Activated T-helper 2 cell treated with anti-CD3 and anti-CD28 coated beads, Interferon-gamma antibody, Interleukin-2, Interleukin-4, amounts not matched to agents 10 μg/mL and 5 μg/mL and 100 μg/mL, durations not matched to agents 14 hours and 24 hours and 36 hours (primary cell): ENCODE measurements around the gene CCDC191. TPM values are rescaled to one million over a fixed set of nuclear protein-coding genes. Genes with fewer than 3 reads are reported as not detected.

ENCODE experiments used
- DNase-seq: peaks from one replicate; pipeline ENCODE4 v3.0.0; 2021; ENCODE audit warnings: low spot score
- H3K27ac Mint-ChIP-seq: one replicate; pipeline ENCODE4 v1.8.0; 2021; ENCODE audit warnings: mixed read lengths
- H3K27me3 Mint-ChIP-seq: one replicate; pipeline ENCODE4 v1.8.0; 2021; ENCODE audit warnings: low read depth, mixed read lengths
- H3K36me3 Mint-ChIP-seq: one replicate; pipeline ENCODE4 v1.8.0; 2021; ENCODE audit warnings: low read depth, mixed read lengths
- H3K4me1 Mint-ChIP-seq: one replicate; pipeline ENCODE4 v1.8.0; 2021; ENCODE audit warnings: low read depth, mixed read lengths
- H3K4me3 Mint-ChIP-seq: one replicate; pipeline ENCODE4 v1.8.0; 2021; ENCODE audit warnings: low read depth, mild to moderate bottlenecking, moderate library complexity, mixed read lengths
- H3K9me3 Mint-ChIP-seq: one replicate; pipeline ENCODE4 v1.8.0; 2021; ENCODE audit warnings: mixed read lengths
- intact Hi-C: fragments of 100-400 bp; cut with micrococcal nuclease; formaldehyde crosslinking; loops from one replicate; pipeline ENCODE4 v1.15.1; 2023
- total RNA-seq: library from RNA; stranded (reverse); gene quantifications from 2 replicates; pipeline ENCODE4 v1.2.3, GENCODE V29; 2022

CCDC191 gene, protein sequence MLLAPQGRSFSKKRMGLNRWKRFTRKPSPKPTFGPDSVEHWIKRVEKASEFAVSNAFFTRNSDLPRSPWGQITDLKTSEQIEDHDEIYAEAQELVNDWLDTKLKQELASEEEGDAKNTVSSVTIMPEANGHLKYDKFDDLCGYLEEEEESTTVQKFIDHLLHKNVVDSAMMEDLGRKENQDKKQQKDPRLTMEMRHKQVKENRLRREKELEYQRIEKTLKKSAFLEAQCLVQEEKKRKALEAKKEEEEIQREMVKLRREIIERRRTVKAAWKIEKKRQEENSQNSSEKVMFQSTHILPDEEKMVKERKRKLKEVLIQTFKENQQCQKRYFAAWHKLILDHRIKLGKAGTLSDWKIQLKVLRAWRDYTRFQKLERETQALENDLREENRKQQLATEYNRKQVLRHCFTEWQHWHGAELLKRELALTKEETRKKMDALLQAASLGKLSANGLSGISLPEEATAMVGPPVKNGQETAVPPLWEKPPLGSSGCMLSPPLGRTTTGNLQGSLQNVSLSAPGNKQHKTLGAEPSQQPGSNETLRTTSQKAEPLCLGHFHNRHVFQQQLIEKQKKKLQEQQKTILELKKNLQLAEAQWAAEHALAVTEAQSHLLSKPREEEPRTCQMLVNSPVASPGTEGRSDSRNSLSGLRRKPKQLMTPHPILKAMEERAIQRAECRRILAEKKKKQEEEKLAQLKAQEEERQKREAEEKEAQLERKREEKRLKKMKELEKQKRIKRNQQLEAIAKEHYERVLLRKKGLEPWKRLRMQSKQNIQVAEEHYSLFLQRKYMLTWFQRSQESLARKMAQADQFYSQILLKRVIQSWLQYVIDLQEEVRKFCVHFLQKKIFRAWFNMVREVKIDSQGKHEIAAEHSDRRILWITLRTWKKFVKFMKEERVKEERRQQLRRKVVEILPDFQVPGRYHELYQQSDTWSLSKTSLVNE
- total RNA-seq: 0.68 and 0.76 TPM in 2 replicates

DNA sequence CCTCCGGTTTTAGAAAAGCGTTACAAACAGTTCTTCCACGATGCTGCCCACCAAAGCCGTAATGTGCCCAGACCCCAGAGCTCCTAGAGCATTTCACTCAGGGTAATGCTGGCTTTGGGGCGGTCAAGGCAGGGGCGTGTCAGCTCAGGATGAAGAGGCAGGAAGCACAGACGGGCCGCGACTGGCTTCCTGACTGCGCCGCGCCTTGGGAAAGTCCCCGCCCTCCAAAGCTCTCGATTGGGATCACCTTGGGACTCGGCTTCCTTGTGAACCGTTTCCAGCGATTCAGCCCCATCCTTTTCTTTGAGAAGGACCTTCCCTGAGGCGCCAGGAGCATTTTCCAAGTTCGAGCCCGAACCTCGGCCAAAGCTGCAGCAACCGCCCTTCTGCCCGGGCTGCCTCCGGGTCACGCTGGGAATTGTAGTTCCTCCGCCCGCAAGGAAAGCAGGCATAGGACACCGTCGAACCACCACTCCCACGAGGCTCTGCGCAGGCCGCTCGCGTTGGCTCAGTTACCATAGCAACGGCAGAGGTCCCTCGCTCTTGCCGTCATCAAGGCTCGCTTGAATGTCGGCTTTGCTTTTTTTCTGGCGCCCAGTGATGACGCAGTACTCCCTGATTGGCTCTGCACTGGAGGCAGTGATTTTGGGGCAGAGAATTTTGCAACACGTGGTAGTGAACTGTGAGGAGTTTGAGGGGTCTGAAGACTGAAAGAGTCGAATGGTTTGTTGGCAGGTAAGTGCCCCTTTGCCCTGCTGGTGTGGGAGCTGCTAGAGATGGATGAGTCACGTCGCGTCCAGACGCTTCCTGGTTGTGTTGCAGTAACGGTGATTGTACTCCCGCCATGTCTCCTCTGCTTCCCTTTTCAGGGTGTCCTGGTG, at the start of gene CCDC191, which contains the start of gene QTRT2:
Gene CCDC191, minus strand, starts transcription at position 397 of the 881 bp plus-strand sequence. Its CDS starts 60 bp downstream, at position 337.
Gene QTRT2, plus strand, starts transcription at position 608 of the 881 bp plus-strand sequence. CDS start 8,521 bp downstream, outside the sequence.
- peak; percentile 98 for DNase-seq
- peaks cover 22% of the 10 kb centered on the region for H3K4me1 Mint-ChIP-seq
- peaks cover 16% of the 10 kb centered on the region for H3K36me3 Mint-ChIP-seq
- intact Hi-C loops: loop anchor here (1.0 to 2.0 kb wide), 8 partner anchors 110 to 1091 kb away; partner anchors contain the start of genes GRAMD1C, NAA50, SPICE1 and USF3
- H3K9me3 Mint-ChIP-seq: no peaks in the 10 kb centered on the region
- peak within 1 kb of the TSS; percentile 91 for H3K4me3 Mint-ChIP-seq
- H3K27me3 Mint-ChIP-seq: no peaks in the 10 kb centered on the region
- peak within 1 kb of the TSS; percentile 89 for H3K27ac Mint-ChIP-seq

DNA sequence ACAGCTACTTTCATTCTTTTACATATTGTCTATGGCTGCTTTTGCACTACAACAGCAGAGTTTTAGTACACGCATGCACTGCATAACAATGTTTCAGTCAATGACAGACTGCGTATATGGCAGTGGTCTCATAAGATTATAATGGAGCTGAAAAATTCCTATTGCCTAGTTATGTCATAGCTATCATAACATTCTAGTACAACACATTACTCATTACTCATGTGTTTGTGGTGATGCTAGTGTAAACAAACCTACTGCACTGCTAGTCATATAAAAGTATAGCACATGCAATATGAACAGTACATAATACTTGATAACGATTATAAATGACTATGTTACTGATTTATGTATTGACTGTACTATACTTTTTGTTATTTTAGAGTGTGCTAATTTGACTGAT, 48.1 kb upstream of the CCDC191 start:
- no peaks in the 10 kb centered on the region for H3K36me3 Mint-ChIP-seq
- no peak overlapping the region for H3K27ac Mint-ChIP-seq
- no peak for DNase-seq
- H3K4me1 Mint-ChIP-seq: no peaks in the 10 kb centered on the region
- intact Hi-C loops: no loop called here
- H3K4me3 Mint-ChIP-seq: no peak overlapping the region
- peaks cover 8% of the 10 kb centered on the region for H3K27me3 Mint-ChIP-seq
- no peaks in the 10 kb centered on the region for H3K9me3 Mint-ChIP-seq

GRCh38 chr3:114103858-114104257, 47.5 kb upstream of the CCDC191 start:
- Mint-ChIP-seq H3K9me3 (no peaks in the 10 kb centered on the region), H3K4me1 (no peaks in the 10 kb centered on the region), H3K27me3 (peaks cover 6% of the 10 kb centered on the region), H3K36me3 (no peaks in the 10 kb centered on the region), H3K4me3 (no peak overlapping the region), H3K27ac (no peak overlapping the region)
- DNase-seq: no peak
- intact Hi-C loops: no loop called here

DNA sequence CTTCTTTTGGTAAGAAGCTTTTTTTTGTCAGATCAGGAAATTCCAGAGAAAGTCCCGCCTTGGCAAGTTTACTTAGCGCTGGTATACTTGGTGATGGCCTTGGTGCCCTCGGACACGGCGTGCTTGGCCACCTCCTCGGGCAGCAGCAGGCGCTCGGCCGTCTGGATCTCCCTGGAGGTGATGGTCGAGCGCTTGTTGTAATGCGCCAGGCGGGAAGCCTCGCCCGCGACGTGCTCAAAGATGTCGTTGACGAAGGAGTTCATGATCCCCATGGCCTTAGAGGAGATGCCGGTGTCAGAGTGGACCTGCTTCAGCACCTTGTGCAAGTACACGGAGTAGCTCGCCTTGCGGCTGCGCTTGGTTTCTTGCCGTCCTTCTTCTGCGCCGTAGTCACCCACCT, 46.9 kb upstream of the CCDC191 start:
- Mint-ChIP-seq H3K9me3 (no peaks in the 10 kb centered on the region), H3K27me3 (peaks cover 6% of the 10 kb centered on the region), H3K36me3 (no peaks in the 10 kb centered on the region), H3K4me1 (no peaks in the 10 kb centered on the region), H3K27ac (no peak overlapping the region), H3K4me3 (no peak overlapping the region)
- intact Hi-C loops: no loop called here
- DNase-seq: no peak

GRCh38 chr3:114101101-114101500, 44.8 kb upstream of the CCDC191 start:
- no peaks in the 10 kb centered on the region for H3K9me3 Mint-ChIP-seq

GRCh38 chr3:114095796-114096195, 39.5 kb upstream of the CCDC191 start:
- Mint-ChIP-seq H3K4me1 (peaks cover 1% of the 10 kb centered on the region), H3K9me3 (no peaks in the 10 kb centered on the region), H3K27me3 (peaks cover 10% of the 10 kb centered on the region), H3K27ac (no peak overlapping the region), H3K4me3 (no peak overlapping the region), H3K36me3 (no peaks in the 10 kb centered on the region)
- intact Hi-C loops: no loop called here
- DNase-seq: no peak

More at GRCh38 chr3:114101101-114101500, 44.8 kb upstream of the CCDC191 start:
- no peaks in the 10 kb centered on the region for H3K4me1 Mint-ChIP-seq
- H3K36me3 Mint-ChIP-seq: no peaks in the 10 kb centered on the region
- no peak overlapping the region for H3K4me3 Mint-ChIP-seq
- H3K27me3 Mint-ChIP-seq: peaks cover 5% of the 10 kb centered on the region
- H3K27ac Mint-ChIP-seq: no peak overlapping the region
- intact Hi-C loops: no loop called here
- DNase-seq: no peak

DNA sequence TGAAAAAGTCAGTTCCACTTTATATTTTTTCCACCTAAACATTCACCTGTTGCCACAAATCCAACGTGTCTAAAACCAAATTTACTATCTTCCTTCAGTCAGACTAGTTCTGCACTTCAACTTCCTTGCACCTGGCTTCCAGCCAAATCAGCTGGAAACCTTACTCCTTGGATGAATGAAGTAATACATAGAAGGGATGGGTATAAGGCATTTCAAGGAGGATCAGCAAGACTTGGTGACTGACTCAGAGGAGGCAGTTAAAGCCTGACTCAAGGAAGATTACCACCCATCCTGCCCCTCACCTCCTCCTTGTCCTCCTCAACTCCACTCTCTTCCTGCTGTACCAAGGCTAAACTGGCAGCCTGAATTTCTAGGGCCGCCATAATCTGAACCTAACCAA, 37.3 kb upstream of the CCDC191 start:
- no peak overlapping the region for H3K4me3 Mint-ChIP-seq
- intact Hi-C loops: no loop called here
- H3K36me3 Mint-ChIP-seq: no peaks in the 10 kb centered on the region
- H3K4me1 Mint-ChIP-seq: peaks cover 1% of the 10 kb centered on the region
- no peak for DNase-seq
- no peak overlapping the region for H3K27ac Mint-ChIP-seq
- peaks cover 10% of the 10 kb centered on the region for H3K27me3 Mint-ChIP-seq
- H3K9me3 Mint-ChIP-seq: no peaks in the 10 kb centered on the region

GRCh38 chr3:114093016-114093380, 36.7 kb upstream of the CCDC191 start:
- no peak overlapping the region for H3K27ac Mint-ChIP-seq
- no peak for DNase-seq
- no peak overlapping the region for H3K4me3 Mint-ChIP-seq
- peaks cover 10% of the 10 kb centered on the region for H3K27me3 Mint-ChIP-seq
- intact Hi-C loops: no loop called here
- H3K9me3 Mint-ChIP-seq: no peaks in the 10 kb centered on the region
- peaks cover under 1% of the 10 kb centered on the region for H3K36me3 Mint-ChIP-seq
- H3K4me1 Mint-ChIP-seq: peaks cover 1% of the 10 kb centered on the region

GRCh38 chr3:114092151-114093015, 36.1 kb upstream of the CCDC191 start:
- Mint-ChIP-seq H3K4me1 (peaks cover 1% of the 10 kb centered on the region), H3K27me3 (peaks cover 10% of the 10 kb centered on the region), H3K4me3 (no peak overlapping the region), H3K27ac (no peak overlapping the region), H3K36me3 (peaks cover 7% of the 10 kb centered on the region), H3K9me3 (no peaks in the 10 kb centered on the region)
- DNase-seq: no peak
- intact Hi-C loops: no loop called here

- H3K4me3 Mint-ChIP-seq: no peak overlapping the region
- H3K9me3 Mint-ChIP-seq: no peaks in the 10 kb centered on the region
- H3K27me3 Mint-ChIP-seq: peaks cover 10% of the 10 kb centered on the region
- peaks cover 1% of the 10 kb centered on the region for H3K4me1 Mint-ChIP-seq
- no peak for DNase-seq
- no peak overlapping the region for H3K27ac Mint-ChIP-seq
- intact Hi-C loops: no loop called here
- H3K36me3 Mint-ChIP-seq: peaks cover 30% of the 10 kb centered on the region
Measured at GRCh38 chr3:114089675-114090074, 33.3 kb upstream of the CCDC191 start.

- Mint-ChIP-seq H3K4me3 (no peak overlapping the region), H3K9me3 (no peaks in the 10 kb centered on the region), H3K4me1 (no peaks in the 10 kb centered on the region), H3K27me3 (no peaks in the 10 kb centered on the region), H3K27ac (no peak overlapping the region), H3K36me3 (peaks cover 57% of the 10 kb centered on the region)
- no peak for DNase-seq
- intact Hi-C loops: no loop called here
Measured at GRCh38 chr3:114086356-114086755, 30.0 kb upstream of the CCDC191 start.
